HG03565 (cell line): ENCODE measurements around the gene ERCC6L2.

Source experiments
- ATAC-seq: cut with Tn5 transposase; IDR thresholded peaks from one replicate; pipeline ENCODE4 v1.9.1; 2021; ENCODE audit warnings: mild to moderate bottlenecking, moderate library complexity; ENCODE audit not compliant: unreplicated experiment

The ERCC6L2 gene

GRCh38 chr9:95857896-95858295 is 17.6 kb upstream of the ERCC6L2 start:
- peak; percentile 38 for ATAC-seq

DNA sequence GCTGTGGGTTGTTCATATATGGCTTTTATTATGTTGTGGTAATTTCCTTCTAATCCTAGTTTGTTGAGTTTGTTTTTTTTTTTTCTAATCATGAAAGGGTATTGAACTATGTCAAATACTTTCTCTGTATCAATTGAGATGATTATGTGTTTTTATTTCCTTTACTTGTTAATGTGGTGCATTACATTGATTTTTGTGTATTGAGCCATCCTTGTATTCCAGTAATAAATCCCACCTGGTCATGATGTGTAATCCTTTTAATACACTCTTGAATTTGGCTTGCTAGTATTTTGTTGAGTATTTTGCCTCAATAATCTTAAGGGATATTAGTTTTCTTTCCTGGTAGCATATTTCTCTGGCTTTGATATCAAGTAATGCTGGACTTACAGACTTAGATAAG is 13.1 kb upstream of the ERCC6L2 start:
- ATAC-seq: no peak

DNA sequence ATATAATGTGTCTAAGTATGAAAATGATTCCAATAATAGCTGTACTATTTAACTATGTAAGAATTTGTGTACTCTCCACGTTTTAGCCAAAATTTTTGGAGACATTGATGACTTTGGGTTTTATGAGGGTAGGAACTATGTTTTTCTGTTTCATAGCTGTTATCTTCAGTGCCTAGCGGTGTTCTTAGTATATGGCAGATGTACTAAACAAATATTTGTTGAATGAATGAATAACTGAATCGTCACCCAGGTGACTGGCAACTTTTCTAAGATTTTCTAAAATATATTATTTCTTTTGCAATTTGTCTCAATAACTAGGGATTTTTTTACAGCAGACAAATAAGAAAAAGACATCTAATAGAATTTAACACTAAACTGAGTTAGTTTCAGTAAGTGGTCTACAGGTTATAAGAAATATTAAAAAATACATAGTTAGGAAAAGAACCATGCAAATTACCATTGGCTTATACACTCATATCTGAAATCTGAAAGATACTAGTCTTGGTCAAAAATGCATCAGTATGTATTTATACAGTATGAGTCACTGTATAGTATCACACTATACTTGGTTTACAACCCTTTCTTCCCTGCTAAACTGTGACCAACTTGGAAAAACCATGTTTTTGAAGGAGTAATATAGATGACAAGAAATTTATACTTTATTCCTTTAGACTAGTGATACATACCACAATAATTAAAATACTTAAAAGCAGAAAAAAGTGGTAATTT is 10.5 kb upstream of the ERCC6L2 start:
- no peak for ATAC-seq

DNA sequence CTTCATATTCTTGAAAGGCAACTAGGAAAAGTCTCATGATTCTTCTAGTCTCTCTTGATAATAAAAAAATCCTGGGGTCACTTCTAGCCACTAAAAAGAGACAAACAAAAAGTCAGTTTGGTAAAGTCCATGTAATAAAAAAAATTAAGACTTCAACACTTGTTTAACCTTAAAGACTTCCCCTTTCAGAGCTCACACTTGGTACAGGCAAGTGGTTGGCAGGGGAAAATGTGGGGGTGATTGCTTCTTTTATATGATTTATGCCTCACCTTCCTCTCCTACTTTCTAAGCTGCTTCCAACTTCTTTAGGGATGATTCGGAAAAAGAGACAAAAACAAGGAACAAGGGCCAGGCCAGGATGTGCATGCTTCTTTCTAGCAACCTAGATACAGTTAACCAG is 5.1 kb upstream of the ERCC6L2 start:
- ATAC-seq: no peak

GRCh38 chr9:95870906-95871305 is 4.6 kb upstream of the ERCC6L2 start:
- no peak for ATAC-seq

DNA sequence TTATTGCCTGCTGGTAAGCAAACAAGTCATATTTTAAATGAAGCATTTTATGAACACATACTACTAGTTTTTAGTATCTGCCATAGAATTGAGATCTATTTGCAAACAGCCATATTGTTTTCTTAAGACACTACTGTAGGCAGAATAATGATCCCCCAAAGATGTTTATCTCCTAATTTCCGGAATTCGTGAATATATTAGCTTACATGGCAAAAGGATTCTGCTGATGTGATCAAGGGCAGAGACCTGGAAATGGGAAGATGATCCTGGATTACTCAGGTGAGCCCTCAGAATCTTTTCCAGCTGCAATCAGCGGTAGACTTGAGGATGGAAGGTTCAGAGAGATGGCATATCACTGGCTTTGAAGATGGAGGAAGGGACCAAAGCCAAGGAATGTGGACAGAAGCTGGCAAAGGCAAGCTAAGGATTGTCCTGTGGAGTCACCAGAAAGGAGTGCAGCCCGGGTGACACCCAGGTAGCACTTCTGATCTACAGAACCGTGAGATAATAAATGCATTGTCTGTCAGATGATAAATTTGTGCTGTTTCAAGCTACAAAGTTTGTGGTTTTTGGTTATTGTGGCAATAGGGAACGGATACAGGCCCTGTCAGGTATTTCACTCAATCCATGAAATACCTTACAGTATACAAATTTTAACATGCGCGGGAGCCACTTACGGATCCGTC is 1.0 kb upstream of the ERCC6L2 start:
- no peak for ATAC-seq

DNA sequence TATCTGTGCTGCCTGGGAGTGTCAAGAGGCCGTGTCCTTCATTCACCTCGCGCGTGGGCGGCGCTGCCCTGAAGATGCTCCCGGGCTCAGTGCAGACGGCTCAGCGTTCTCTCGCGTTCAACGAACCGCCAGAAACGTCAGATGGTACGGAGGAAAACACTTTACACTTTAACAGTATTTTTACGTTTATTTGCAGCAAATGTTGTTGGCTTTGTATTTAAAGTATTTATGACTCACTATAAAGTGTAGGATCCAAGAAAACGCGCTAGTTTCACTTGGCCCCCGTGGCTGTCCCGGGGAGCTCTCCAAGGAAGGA is 544 bp upstream of the ERCC6L2 start:
- no peak for ATAC-seq

GRCh38 chr9:95876138-95876444 is 600 bp downstream of the ERCC6L2 start:
- no peak for ATAC-seq

GRCh38 chr9:95876595-95876994 is 1.1 kb downstream of the ERCC6L2 start:
- no peak for ATAC-seq

DNA sequence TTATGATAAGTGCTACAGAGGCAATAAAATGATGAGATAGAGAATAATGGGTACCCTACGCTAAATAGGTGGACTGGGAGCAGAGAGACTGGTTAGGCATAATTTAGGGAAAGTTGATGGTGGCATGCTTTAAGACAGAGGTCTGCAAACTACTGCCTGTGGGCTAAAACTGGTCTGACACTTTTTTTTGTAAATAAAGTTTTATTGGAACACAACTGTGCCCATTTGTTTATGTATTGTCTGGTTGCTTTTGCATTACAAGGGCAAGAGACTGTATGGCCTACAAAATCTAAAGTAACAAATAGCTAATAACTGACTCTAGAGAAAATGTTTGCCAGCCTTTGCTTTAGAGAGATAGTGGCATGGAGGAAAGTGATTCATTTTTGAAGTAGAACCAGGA is 2.5 kb downstream of the ERCC6L2 start:
- ATAC-seq: no peak

- ATAC-seq: no peak
Observed at GRCh38 chr9:95879591-95879990, 4.1 kb downstream of the ERCC6L2 start.

DNA sequence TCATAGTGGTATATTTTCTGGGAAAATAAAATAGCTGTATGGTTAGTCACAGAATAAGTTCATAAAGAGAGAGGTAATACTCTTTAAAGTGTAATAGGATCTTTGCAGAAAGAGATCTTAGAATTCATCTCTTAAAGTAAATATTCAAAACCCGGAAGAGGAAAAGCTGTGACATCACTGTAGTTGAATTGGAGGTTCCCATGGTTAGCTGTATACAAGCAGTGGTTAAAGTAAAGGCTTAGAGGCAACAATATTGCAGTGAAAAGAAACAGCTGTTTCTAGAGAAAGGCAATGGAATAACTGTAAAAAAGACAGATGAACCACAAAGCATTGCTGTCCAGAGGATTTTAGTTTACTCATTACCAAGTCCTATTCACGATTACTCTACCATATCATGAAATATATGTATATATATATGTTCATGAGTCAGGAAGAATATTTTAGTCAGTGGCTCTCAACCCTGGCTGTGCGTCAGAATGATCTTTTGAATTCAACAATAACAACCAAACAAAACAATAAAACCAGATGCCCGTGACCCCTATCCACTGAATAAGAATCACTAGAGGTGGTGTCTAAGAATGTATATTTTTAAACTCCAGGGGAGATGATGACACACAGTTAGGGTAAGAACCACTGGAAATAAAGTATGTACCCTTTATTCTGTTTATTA is 4.7 kb downstream of the ERCC6L2 start:
- no peak for ATAC-seq

- no peak for ATAC-seq
Observed at GRCh38 chr9:95887926-95888497, 12.5 kb downstream of the ERCC6L2 start.

DNA sequence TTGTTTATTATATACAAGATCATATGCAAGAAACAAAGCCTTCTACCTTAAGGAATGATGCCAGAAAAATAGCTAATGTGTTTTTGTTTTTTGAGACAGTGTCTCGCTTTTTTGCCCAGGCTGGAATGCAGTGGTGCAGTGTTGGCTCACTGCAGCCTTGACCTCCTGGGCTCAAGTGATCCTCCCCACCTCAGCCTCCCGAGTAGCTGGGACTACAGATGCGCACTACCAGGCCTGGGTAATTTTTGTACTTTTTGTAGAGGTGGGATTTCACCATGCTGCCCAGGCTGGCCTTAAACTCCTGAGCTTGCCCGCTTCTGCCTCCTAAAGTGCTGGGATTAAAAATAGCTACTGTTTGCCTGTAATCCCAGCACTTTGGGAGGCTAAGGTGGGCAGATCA is 15.1 kb downstream of the ERCC6L2 start:
- ATAC-seq: no peak

- ATAC-seq: no peak
Observed at GRCh38 chr9:95891067-95891671, 15.7 kb downstream of the ERCC6L2 start.

- no peak for ATAC-seq
Observed at GRCh38 chr9:95892690-95893089, 17.2 kb downstream of the ERCC6L2 start.

DNA sequence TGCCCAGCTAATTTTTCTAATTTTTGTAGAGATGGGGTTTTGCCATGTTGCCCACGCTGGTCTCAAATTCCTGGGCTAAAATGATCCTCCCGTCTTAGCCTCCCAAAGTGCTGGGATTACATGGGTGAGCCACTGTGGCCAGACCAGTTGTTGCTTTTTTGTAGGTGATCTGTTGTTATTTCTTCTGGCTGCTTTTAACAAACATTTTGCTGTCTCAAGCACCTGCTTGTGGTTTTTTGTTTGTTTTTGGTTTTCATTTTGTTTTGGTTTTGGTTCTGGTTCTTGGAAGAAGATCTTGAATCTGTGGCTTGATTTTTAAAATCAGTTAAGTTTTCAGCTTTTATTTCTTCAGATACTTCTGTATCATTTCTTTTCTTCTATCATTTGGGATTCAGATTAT is 21.1 kb downstream of the ERCC6L2 start:
- no peak for ATAC-seq

DNA sequence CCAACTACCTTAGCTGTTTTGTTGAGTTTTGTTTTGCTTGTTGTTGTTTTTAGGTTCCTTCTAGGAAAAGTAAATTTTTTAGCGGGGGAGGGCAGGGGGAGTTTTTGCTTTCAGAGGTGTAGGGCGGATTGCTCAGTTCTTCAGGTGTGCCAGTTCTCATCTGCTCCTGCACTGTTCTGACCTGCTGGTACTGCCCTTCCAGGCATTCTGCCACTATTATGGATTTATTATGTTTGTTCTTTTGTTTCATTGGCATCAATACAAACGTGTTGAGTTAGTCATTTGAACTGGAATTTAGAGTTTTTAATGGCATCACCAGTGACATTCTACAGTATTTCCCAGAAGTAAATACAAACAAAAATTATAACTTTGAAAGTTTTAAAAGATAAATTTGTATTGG is 26.0 kb downstream of the ERCC6L2 start:
- no peak for ATAC-seq

DNA sequence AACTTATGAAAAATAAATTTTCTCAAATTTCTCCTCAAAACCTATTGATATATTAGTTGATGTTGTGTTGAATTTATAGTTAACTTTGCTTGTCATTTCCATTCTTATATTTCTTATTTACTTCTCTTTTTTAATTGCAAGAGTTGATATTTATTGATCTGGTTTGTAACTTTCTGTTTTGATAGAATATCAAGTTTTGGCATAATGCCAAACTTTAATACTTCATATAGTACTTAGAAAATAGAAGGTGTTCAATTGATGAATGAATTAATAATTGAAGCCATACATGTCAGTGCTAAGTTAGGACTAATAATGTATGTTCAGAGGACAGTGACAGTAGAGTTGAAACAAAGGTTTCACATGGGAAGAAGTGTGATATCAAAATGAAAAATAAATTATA is 27.9 kb downstream of the ERCC6L2 start:
- no peak for ATAC-seq

DNA sequence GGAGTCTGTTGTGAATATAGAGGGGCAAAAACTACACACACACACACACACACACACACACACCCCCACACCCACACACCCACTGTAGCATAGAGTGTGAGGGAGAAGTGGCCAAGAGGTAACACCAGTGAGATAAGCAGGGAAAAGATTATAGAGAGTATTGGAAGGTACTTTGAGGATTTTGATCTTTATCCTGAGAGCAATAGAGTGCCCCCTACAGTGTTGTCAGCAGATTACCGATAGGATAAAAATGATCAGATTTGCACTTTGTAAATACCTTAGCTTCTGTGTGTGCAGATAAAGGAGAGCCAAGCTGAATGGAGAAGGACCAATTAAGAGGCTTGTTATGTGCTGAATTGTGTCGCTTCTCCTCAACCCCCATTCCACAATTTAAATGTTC is 32.3 kb downstream of the ERCC6L2 start:
- no peak for ATAC-seq

- ATAC-seq: no peak
Observed at GRCh38 chr9:95910023-95910707, 34.7 kb downstream of the ERCC6L2 start.
